ENCODE results near the gene ADAMTSL5.
A peak's percentile ranks its signal among the peaks of the same experiment; 100 is the strongest.

Gene ADAMTSL5

GRCh38 chr19:1495051-1495798 is 17.6 kb downstream of the ADAMTSL5 start:
- no peak for FAIRE-seq

GRCh38 chr19:1494115-1494815 is 18.6 kb downstream of the ADAMTSL5 start:
- FAIRE-seq, result no peak

GRCh38 chr19:1492474-1493006 is 20.3 kb downstream of the ADAMTSL5 start:
- no peak for FAIRE-seq

GRCh38 chr19:1491849-1492170 is 21.0 kb downstream of the ADAMTSL5 start:
- FAIRE-seq, result no peak

GRCh38 chr19:1491114-1491848 is 21.5 kb downstream of the ADAMTSL5 start, which contains the start of gene REEP6:
Gene REEP6 (plus strand): TSS chr19:1491181. CDS start chr19:1491270, 89 bp downstream.
- no peak for FAIRE-seq

GRCh38 chr19:1490311-1491113 is 22.3 kb downstream of the ADAMTSL5 start, which contains the start of gene PCSK4:
Gene PCSK4 (minus strand): TSS chr19:1490350. CDS start chr19:1490346, 4 bp downstream.
- peak; percentile 99 for FAIRE-seq

GRCh38 chr19:1489463-1490310 is 23.1 kb downstream of the ADAMTSL5 start:
- no peak for FAIRE-seq

GRCh38 chr19:1488282-1488601 is 24.6 kb downstream of the ADAMTSL5 start:
- no peak for FAIRE-seq

- no peak for FAIRE-seq
Observed at GRCh38 chr19:1487576-1488281, 25.1 kb downstream of the ADAMTSL5 start.

GRCh38 chr19:1486720-1487575 is 25.9 kb downstream of the ADAMTSL5 start:
- no peak for FAIRE-seq

GRCh38 chr19:1483979-1484428 is 28.8 kb downstream of the ADAMTSL5 start:
- no peak for FAIRE-seq

GRCh38 chr19:1483131-1483978 is 29.5 kb downstream of the ADAMTSL5 start:
- no peak for FAIRE-seq

- no peak for FAIRE-seq
Observed at GRCh38 chr19:1482361-1483130, 30.3 kb downstream of the ADAMTSL5 start.

- no peak for FAIRE-seq
Observed at GRCh38 chr19:1481893-1482360, 30.9 kb downstream of the ADAMTSL5 start.

GRCh38 chr19:1481224-1481892 is 31.5 kb downstream of the ADAMTSL5 start:
- no peak for FAIRE-seq

GRCh38 chr19:1478934-1479707 is 33.7 kb downstream of the ADAMTSL5 start, which contains the start of gene C19orf25:
Gene C19orf25 (minus strand): TSS chr19:1479215. CDS start chr19:1478903, 312 bp downstream.
- FAIRE-seq, result peak; percentile 97
